Gastrocnemius medialis (tissue), 4 donors: Measurements from ENCODE around the gene ICAM5. TPM values are rescaled to one million over a fixed set of nuclear protein-coding genes. Genes with fewer than 3 reads are reported as not detected.

Experiments used
- ATAC-seq, 2 donors: fragments of 150-250 bp; one replicate each; pipeline ENCODE4 v1.9.1; 2016
- DNase-seq, 2 donors: peaks; one replicate each; pipeline ENCODE4 v3.0.0-alpha.2; 2019
- H3K27ac ChIP-seq, 4 donors: fragments of 200-600 bp; sonication (generic); 1 replicate in 1 of 4; 2 replicates in 3 of 4; pipeline ENCODE4 v1.5.1; 2016 to 2018; ENCODE audit warnings: mild to moderate bottlenecking in 2 of 4, moderate library complexity in 1 of 4
- H3K27me3 ChIP-seq, 3 donors: fragments of 200-600 bp; sonication (generic) in 2 of 3; 1 replicate in 1 of 3; 2 replicates in 2 of 3; pipeline versions ENCODE4 v1.5.1 to v1.6.0; 2016 to 2019; ENCODE audit warnings: mild to moderate bottlenecking in 1 of 3, moderate library complexity in 1 of 3
- H3K36me3 ChIP-seq, 2 donors: fragments of 200-600 bp; sonication (generic) in 1 of 2; one replicate each; pipeline ENCODE4 v1.5.1; 2017 to 2018
- H3K4me1 ChIP-seq, 2 donors: fragments of 200-600 bp; sonication (generic) in 1 of 2; one replicate each; pipeline ENCODE4 v1.5.1; 2016 to 2017; ENCODE audit warnings: mild to moderate bottlenecking in 2 of 2
- H3K4me3 ChIP-seq, 4 donors: fragments of 200-600 bp; sonication (generic) in 3 of 4; 1 replicate in 1 of 4; 2 replicates in 3 of 4; pipeline ENCODE4 v1.5.1; 2016 to 2019; ENCODE audit warnings: mild to moderate bottlenecking in 2 of 4
- H3K9me3 ChIP-seq, 3 donors: fragments of 200-600 bp; sonication (generic) in 2 of 3; 1 replicate in 1 of 3; 2 replicates in 2 of 3; pipeline ENCODE4 v1.5.1; 2016 to 2019
- CTCF ChIP-seq, 5 experiments: fragments of 450-650 bp in 3 of 5; fragments of 200-600 bp in 2 of 5; sonication (generic) in 2 of 5; IDR thresholded peaks in 4 of 5; conservative IDR thresholded peaks in 1 of 5; 1 replicate in 4 of 5; 2 replicates in 1 of 5; pipeline ENCODE4 v1.5.1; 2016 to 2019; ENCODE audit warnings: antibody characterized with exemption in 5 of 5, mild to moderate bottlenecking in 3 of 5, moderate library complexity in 3 of 5
- POLR2A ChIP-seq, 2 donors: fragments of 450-650 bp; IDR thresholded peaks; one replicate each; pipeline ENCODE4 v1.6.1; 2017; ENCODE audit warnings: antibody characterized with exemption in 2 of 2, mild to moderate bottlenecking in 2 of 2, moderate library complexity in 2 of 2
- in situ Hi-C, 4 donors: fragments of 200-750 bp; cut with MboI; loops; one replicate each; pipeline versions ENCODE4 v1.15.0 to v1.8.0; 2017; ENCODE audit warnings: low sequenced_read_pairs in 4 of 4
- intact Hi-C: fragments of 100-400 bp; cut with DNase I; formaldehyde crosslinking; loops from one replicate; pipeline ENCODE4 v1.15.1; 2023; ENCODE audit warnings: low total_unique reads
- total RNA-seq, 4 donors: library from RNA; depleted of rRNA; stranded (reverse); fragments of >200 nt; gene quantifications; one replicate each; pipeline versions ENCODE4 v1.1.0 to v1.2.3, GENCODE V29; 2016

ICAM5 gene
- total RNA-seq, 4 donors from 2014 or later: not detected

- in situ Hi-C loops (loop anchor here (5.0 kb wide), 1 partner anchor 119 kb away; no protein-coding TSS in a partner anchor), intact Hi-C loops (no loop called here)
- Histone ChIP-seq H3K27ac (peak overlapping the region; percentile 38 to 84 (median 63)), H3K36me3 (no peaks in the 10 kb centered on the region), H3K4me3 (no peak overlapping the region), H3K27me3 (peaks cover 7 to 24% (median 18%) of the 10 kb centered on the region in 3 donors), H3K4me1 (peaks cover 5 to 21% of the 10 kb centered on the region in 2 donors), H3K9me3 (no peaks in the 10 kb centered on the region)
- TF ChIP-seq POLR2A (IDR thresholded peaks at IDR 0.05): no peak
- no peak for TF ChIP-seq CTCF (IDR thresholded peaks at IDR 0.05 in 4 of 5, conservative IDR thresholded peaks at IDR 0.05 in 1 of 5)
- ATAC-seq (peak in 1 of 2 donors; percentile 26), DNase-seq (no peak)
Measured at GRCh38 chr19:10268071-10268470, 21.7 kb upstream of the ICAM5 start.

- DNase-seq (peak; percentile 47 to 70), ATAC-seq (peak; percentile 72 to 75)
- Histone ChIP-seq H3K4me3 (peak overlapping the region; percentile 49 to 60 (median 56)), H3K9me3 (no peaks in the 10 kb centered on the region), H3K27ac (peak overlapping the region; percentile 75 to 84 (median 78)), H3K4me1 (peaks cover 5 to 21% of the 10 kb centered on the region in 2 donors), H3K36me3 (no peaks in the 10 kb centered on the region), H3K27me3 (peaks cover 7 to 24% (median 18%) of the 10 kb centered on the region in 3 donors)
- intact Hi-C loops: loop anchor here (1.0 to 5.0 kb wide), 2 partner anchors 63 to 120 kb away; partner anchors contain the start of gene RAVER1
- in situ Hi-C loops: loop anchor here (5.0 kb wide), 1 partner anchor 118 kb away; no protein-coding TSS in a partner anchor
- peak; percentile 81 to 94 (median 92) for TF ChIP-seq CTCF (IDR thresholded peaks at IDR 0.05 in 4 of 5, conservative IDR thresholded peaks at IDR 0.05 in 1 of 5)
- TF ChIP-seq POLR2A (IDR thresholded peaks at IDR 0.05): no peak
Measured at GRCh38 chr19:10269333-10270179, 20.2 kb upstream of the ICAM5 start.

- Histone ChIP-seq H3K9me3 (no peaks in the 10 kb centered on the region), H3K4me1 (peaks cover 5 to 21% of the 10 kb centered on the region in 2 donors), H3K36me3 (no peaks in the 10 kb centered on the region), H3K27me3 (peaks cover 7 to 24% (median 18%) of the 10 kb centered on the region in 3 donors), H3K4me3 (peak overlapping the region; percentile 49 to 60 (median 56)), H3K27ac (peak overlapping the region; percentile 75 to 84 (median 78))
- ATAC-seq (peak in 1 of 2 donors; percentile 42), DNase-seq (peak in 1 of 2 donors; percentile 49)
- in situ Hi-C loops: no loop called here
- intact Hi-C loops: loop anchor here (5.0 kb wide), 1 partner anchor 62 kb away; the partner anchor contains the start of gene RAVER1
- no peak for TF ChIP-seq CTCF (IDR thresholded peaks at IDR 0.05 in 4 of 5, conservative IDR thresholded peaks at IDR 0.05 in 1 of 5)
- no peak for TF ChIP-seq POLR2A (IDR thresholded peaks at IDR 0.05)
Measured at GRCh38 chr19:10270180-10270615, 19.6 kb upstream of the ICAM5 start.

GRCh38 chr19:10270616-10271394, 18.9 kb upstream of the ICAM5 start, which contains the start of gene ICAM1:
TSS of gene ICAM1 (plus strand) at chr19:10271120. CDS start at chr19:10271160, 40 bp downstream.
- Histone ChIP-seq H3K4me3 (peak within 1 kb of the TSS; percentile 49 to 60 (median 56)), H3K4me1 (peaks cover 5 to 21% of the 10 kb centered on the region in 2 donors), H3K27ac (peak within 1 kb of the TSS; percentile 75 to 84 (median 78)), H3K9me3 (no peaks in the 10 kb centered on the region), H3K27me3 (peaks cover 7 to 24% (median 18%) of the 10 kb centered on the region in 3 donors), H3K36me3 (no peaks in the 10 kb centered on the region)
- no peak for TF ChIP-seq CTCF (IDR thresholded peaks at IDR 0.05 in 4 of 5, conservative IDR thresholded peaks at IDR 0.05 in 1 of 5)
- TF ChIP-seq POLR2A (IDR thresholded peaks at IDR 0.05): peak; percentile 60 to 67
- ATAC-seq: peak; percentile 23 to 65
- peak; percentile 50 to 65 for DNase-seq
- intact Hi-C loops: loop anchor here (5.0 kb wide), 1 partner anchor 61 kb away; the partner anchor contains the start of gene RAVER1
- in situ Hi-C loops: no loop called here
